T47D (cell line): ENCODE results near the gene APOA5.

ENCODE experiments used
- DNase-seq, 2 experiments: peaks; one replicate each; pipeline versions ENCODE4 v3.0.0 to v3.0.0-alpha.2; 2011 to 2012; ENCODE audit warnings: low read depth in 1 of 2, low spot score in 1 of 2
- JUND ChIP-seq: IDR thresholded peaks from 2 replicates; pipeline ENCODE4 v1.6.1; 2012; ENCODE audit warnings: low read depth
- in situ Hi-C: cut with HindIII; loops from 2 replicates; pipeline ENCODE4 v1.10.0; 2016; ENCODE audit warnings: low sequenced_read_pairs, low pct_unique_long_range_greater_than_20kb

The APOA5 gene

GRCh38 chr11:116788975-116789374, 2.7 kb downstream of the APOA5 start:
- TF ChIP-seq JUND: no peak
- no peak for DNase-seq
- in situ Hi-C loops: no loop called here

- DNase-seq: no peak
- TF ChIP-seq JUND: no peak
- in situ Hi-C loops: no loop called here
Observed at GRCh38 chr11:116788534-116788933, 3.1 kb downstream of the APOA5 start.

- in situ Hi-C loops: no loop called here
- no peak for TF ChIP-seq JUND
- peak; percentile 82 to 97 for DNase-seq
Observed at GRCh38 chr11:116787786-116788486, 3.7 kb downstream of the APOA5 start, which contains the start of gene ZPR1. Gene ZPR1 (minus strand): TSS chr11:116788023. CDS start chr11:116787990, 33 bp downstream.

GRCh38 chr11:116787436-116787785, 4.3 kb downstream of the APOA5 start:
- in situ Hi-C loops: no loop called here
- no peak for TF ChIP-seq JUND
- no peak for DNase-seq

GRCh38 chr11:116786966-116787365, 4.7 kb downstream of the APOA5 start:
- DNase-seq: no peak
- in situ Hi-C loops: no loop called here
- TF ChIP-seq JUND: no peak

GRCh38 chr11:116786326-116786725, 5.4 kb downstream of the APOA5 start:
- DNase-seq: no peak
- TF ChIP-seq JUND: no peak
- in situ Hi-C loops: no loop called here

- in situ Hi-C loops: no loop called here
- DNase-seq: no peak
Observed at GRCh38 chr11:116782728-116783127, 9.0 kb downstream of the APOA5 start.

GRCh38 chr11:116778556-116778955, 13.1 kb downstream of the APOA5 start:
- no peak for DNase-seq

More at GRCh38 chr11:116782728-116783127, 9.0 kb downstream of the APOA5 start:
- TF ChIP-seq JUND: no peak

GRCh38 chr11:116777056-116777455, 14.6 kb downstream of the APOA5 start:
- TF ChIP-seq JUND: no peak
- in situ Hi-C loops: no loop called here
- no peak for DNase-seq

More at GRCh38 chr11:116778556-116778955, 13.1 kb downstream of the APOA5 start:
- no peak for TF ChIP-seq JUND
- in situ Hi-C loops: no loop called here

- DNase-seq: no peak
- in situ Hi-C loops: no loop called here
- TF ChIP-seq JUND: no peak
Observed at GRCh38 chr11:116776522-116776984, 15.1 kb downstream of the APOA5 start.

GRCh38 chr11:116775975-116776374, 15.7 kb downstream of the APOA5 start:
- in situ Hi-C loops: no loop called here
- TF ChIP-seq JUND: no peak
- no peak for DNase-seq

- DNase-seq: no peak
- TF ChIP-seq JUND: no peak
- in situ Hi-C loops: no loop called here
Observed at GRCh38 chr11:116774661-116775060, 17.0 kb downstream of the APOA5 start.

- DNase-seq: peak in 1 of 2 experiments; percentile 22
- in situ Hi-C loops: no loop called here
- TF ChIP-seq JUND: no peak
Observed at GRCh38 chr11:116773203-116774097, 18.2 kb downstream of the APOA5 start.
